Stimulated activated CD4-positive, alpha-beta T cell treated with anti-CD3 and anti-CD28 coated beads, Interleukin-4, amount 100 ng/mL, for 4 hours (primary cell): ENCODE results near the gene MPP4.
"Not testable (repeated sequence)": the region's sequence is repeated elsewhere in the genome, so short reads cannot be mapped to it uniquely, and the experiment has no call there.

Source experiments
- DNase-seq, 2 experiments: peaks; one replicate each; pipeline ENCODE4 v3.0.0-alpha.2; 2020

The MPP4 gene

GRCh38 chr2:201698588-201699226 is at the start of gene MPP4:
TSS of gene MPP4 (minus strand) at chr2:201698644. CDS start at chr2:201693954, 4,690 bp downstream.
- no peak for DNase-seq

GRCh38 chr2:201746551-201746950 is 48.1 kb upstream of the MPP4 start:
- no peak for DNase-seq

- no peak for DNase-seq
Observed at GRCh38 chr2:201735486-201735885, 37.0 kb upstream of the MPP4 start.

GRCh38 chr2:201734111-201734510 is 35.7 kb upstream of the MPP4 start:
- DNase-seq, result no peak

GRCh38 chr2:201733544-201733943 is 35.1 kb upstream of the MPP4 start:
- no peak for DNase-seq

- DNase-seq, result no peak
Observed at GRCh38 chr2:201730651-201731285, 32.3 kb upstream of the MPP4 start.

GRCh38 chr2:201715459-201715858 is 17.0 kb upstream of the MPP4 start:
- DNase-seq, result no peak

GRCh38 chr2:201712726-201713125 is 14.3 kb upstream of the MPP4 start:
- no peak for DNase-seq

- no peak for DNase-seq
Observed at GRCh38 chr2:201709747-201710146, 11.3 kb upstream of the MPP4 start.

GRCh38 chr2:201709049-201709448 is 10.6 kb upstream of the MPP4 start:
- DNase-seq, result no peak

- no peak for DNase-seq
Observed at GRCh38 chr2:201707753-201708152, 9.3 kb upstream of the MPP4 start.

- DNase-seq, result no peak
Observed at GRCh38 chr2:201707142-201707541, 8.7 kb upstream of the MPP4 start.

- DNase-seq, result no peak
Observed at GRCh38 chr2:201704536-201704935, 6.1 kb upstream of the MPP4 start.

- no peak for DNase-seq
Observed at GRCh38 chr2:201701646-201702045, 3.2 kb upstream of the MPP4 start.

GRCh38 chr2:201699416-201699815 is 972 bp upstream of the MPP4 start:
- DNase-seq, result no peak

GRCh38 chr2:201697899-201698298 is 545 bp downstream of the MPP4 start:
- no peak for DNase-seq

- DNase-seq, result no peak
Observed at GRCh38 chr2:201696151-201696659, 2.2 kb downstream of the MPP4 start.

GRCh38 chr2:201685156-201685555 is 13.3 kb downstream of the MPP4 start:
- no peak for DNase-seq

- no peak for DNase-seq
Observed at GRCh38 chr2:201680743-201681142, 17.7 kb downstream of the MPP4 start.

GRCh38 chr2:201678401-201678800 is 20.0 kb downstream of the MPP4 start:
- no peak for DNase-seq

GRCh38 chr2:201675454-201675853 is 23.0 kb downstream of the MPP4 start:
- DNase-seq, result no peak

- no peak for DNase-seq
Observed at GRCh38 chr2:201674794-201675193, 23.6 kb downstream of the MPP4 start.

- no peak for DNase-seq
Observed at GRCh38 chr2:201674298-201674697, 24.1 kb downstream of the MPP4 start.

- DNase-seq, result no peak
Observed at GRCh38 chr2:201673546-201673945, 24.9 kb downstream of the MPP4 start.

- DNase-seq, result not testable (repeated sequence)
Observed at GRCh38 chr2:201671205-201671604, 27.2 kb downstream of the MPP4 start.
